ENCODE results near the gene KCNH3.
"Not testable (repeated sequence)": the region's sequence is repeated elsewhere in the genome, so short reads cannot be mapped to it uniquely, and the experiment has no call there.

DNA sequence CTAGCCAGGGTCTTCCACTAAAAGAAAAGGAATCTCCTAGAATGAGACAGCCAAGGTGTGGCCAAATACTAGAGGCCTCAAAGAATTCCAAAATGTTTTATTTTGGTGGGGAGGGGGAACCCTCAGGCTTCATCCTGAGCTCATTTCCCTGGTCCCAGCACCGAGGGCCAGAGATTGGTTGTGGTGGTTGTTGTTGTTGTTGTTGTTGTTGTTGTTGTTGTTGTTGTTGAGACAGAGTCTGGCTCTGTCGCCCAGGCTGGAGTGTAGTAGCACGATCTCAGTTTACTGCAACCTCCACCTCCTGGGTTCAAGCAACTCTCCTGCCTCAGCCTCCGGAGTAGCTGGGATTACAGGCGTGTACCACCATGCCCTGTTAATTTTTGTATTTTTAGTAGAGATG lies 4.7 kb upstream of the KCNH3 start:
- TF ChIP-seq, protein P1, sequence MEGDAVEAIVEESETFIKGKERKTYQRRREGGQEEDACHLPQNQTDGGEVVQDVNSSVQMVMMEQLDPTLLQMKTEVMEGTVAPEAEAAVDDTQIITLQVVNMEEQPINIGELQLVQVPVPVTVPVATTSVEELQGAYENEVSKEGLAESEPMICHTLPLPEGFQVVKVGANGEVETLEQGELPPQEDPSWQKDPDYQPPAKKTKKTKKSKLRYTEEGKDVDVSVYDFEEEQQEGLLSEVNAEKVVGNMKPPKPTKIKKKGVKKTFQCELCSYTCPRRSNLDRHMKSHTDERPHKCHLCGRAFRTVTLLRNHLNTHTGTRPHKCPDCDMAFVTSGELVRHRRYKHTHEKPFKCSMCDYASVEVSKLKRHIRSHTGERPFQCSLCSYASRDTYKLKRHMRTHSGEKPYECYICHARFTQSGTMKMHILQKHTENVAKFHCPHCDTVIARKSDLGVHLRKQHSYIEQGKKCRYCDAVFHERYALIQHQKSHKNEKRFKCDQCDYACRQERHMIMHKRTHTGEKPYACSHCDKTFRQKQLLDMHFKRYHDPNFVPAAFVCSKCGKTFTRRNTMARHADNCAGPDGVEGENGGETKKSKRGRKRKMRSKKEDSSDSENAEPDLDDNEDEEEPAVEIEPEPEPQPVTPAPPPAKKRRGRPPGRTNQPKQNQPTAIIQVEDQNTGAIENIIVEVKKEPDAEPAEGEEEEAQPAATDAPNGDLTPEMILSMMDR (conservative IDR thresholded peaks at IDR 0.05; ENCODE audit: low read length), result not testable (repeated sequence)
- not testable (repeated sequence) for TF ChIP-seq EZH2phosphoT487 (IDR thresholded peaks at IDR 0.05; ENCODE audit: borderline replicate concordance)
